Activated naive CD4-positive, alpha-beta T cell treated with anti-CD3 and anti-CD28 coated beads, Interleukin-2, amount 50 U/mL, for 24 hours (primary cell): Measurements from ENCODE around the gene SOWAHA.

ENCODE experiments used
- H3K27ac Mint-ChIP-seq: one replicate; pipeline ENCODE4 v1.8.0; 2021; ENCODE audit warnings: mild to moderate bottlenecking, mixed read lengths
- H3K27me3 Mint-ChIP-seq: one replicate; pipeline ENCODE4 v1.8.0; 2021; ENCODE audit warnings: mixed read lengths
- H3K36me3 Mint-ChIP-seq: one replicate; pipeline ENCODE4 v1.8.0; 2021; ENCODE audit warnings: mixed read lengths
- H3K4me1 Mint-ChIP-seq: one replicate; pipeline ENCODE4 v1.8.0; 2021; ENCODE audit warnings: mixed read lengths
- H3K4me3 Mint-ChIP-seq: one replicate; pipeline ENCODE4 v1.8.0; 2021; ENCODE audit warnings: mild to moderate bottlenecking, mixed read lengths
- H3K9me3 Mint-ChIP-seq: one replicate; pipeline ENCODE4 v1.8.0; 2021; ENCODE audit warnings: mixed read lengths

SOWAHA gene

DNA sequence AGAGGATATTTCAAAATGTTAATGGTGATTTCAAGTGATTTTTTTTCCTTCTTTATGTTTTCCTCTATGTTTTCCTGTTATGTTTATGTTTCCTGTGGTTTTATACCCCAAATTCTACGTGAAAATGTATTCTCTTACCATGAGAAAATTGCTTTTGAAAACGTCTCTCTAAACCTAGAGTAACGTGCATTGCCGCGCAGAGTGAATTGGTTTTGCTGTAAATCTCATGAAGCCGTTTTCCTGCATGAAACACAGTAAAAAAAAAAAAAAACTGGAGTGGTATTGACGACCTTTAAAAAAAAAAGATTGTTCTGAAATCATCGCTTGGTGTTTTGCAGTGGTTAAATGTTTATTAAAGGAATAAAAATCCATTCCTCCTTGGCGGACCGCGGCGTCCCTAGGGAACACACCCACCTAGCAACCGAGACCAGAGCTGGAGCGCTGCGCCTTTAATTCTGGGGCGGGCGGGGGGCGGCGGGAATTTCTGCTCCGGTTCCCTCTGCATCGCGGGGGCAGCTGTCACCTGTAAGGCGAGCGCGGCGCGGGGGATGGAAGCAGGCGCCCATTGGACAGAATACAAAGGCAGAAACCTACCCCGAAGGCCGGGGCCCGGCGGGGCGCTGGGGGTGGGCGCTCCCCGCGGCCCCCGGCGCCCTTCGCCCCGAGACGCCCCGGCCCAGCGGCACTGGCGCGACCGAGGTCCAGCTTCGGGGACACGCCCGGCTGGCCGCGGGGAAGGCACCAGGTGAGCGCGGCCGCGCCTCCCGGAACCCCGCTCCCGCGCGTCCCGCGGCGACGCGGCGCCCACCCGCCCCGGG, at the start of gene SOWAHA:
Gene SOWAHA (plus strand): TSS at position 522 of the 818 bp plus-strand sequence. CDS start 320 bp downstream, outside the sequence.
- peaks cover 10% of the 10 kb centered on the region for H3K4me1 Mint-ChIP-seq
- no peaks in the 10 kb centered on the region for H3K9me3 Mint-ChIP-seq
- H3K27ac Mint-ChIP-seq: peak within 1 kb of the TSS; percentile 55
- peaks cover 33% of the 10 kb centered on the region for H3K27me3 Mint-ChIP-seq
- H3K4me3 Mint-ChIP-seq: peak within 1 kb of the TSS; percentile 83
- H3K36me3 Mint-ChIP-seq: peaks cover 2% of the 10 kb centered on the region

DNA sequence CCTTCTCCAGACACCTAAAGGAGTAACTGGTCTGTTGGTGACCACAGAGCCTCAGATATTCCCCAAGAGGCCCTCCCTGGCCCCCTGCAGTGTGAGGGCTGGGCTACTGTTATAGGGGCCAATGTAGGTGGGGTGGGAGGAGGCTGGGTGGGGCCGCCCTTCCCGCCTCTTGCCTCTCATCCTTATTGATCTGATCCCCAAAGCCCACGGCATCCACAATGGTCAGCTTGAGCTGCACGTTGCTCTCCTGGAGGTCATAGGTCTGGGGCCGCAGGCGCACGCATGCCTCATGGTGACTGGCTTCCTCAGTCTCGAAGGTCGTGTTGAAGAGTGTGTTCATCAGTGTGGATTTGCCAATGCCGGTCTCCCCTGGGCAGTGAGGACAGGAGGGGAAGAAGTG, 49.1 kb upstream of the SOWAHA start:
- H3K4me3 Mint-ChIP-seq: no peak overlapping the region
- no peaks in the 10 kb centered on the region for H3K9me3 Mint-ChIP-seq
- H3K27me3 Mint-ChIP-seq: no peaks in the 10 kb centered on the region
- no peaks in the 10 kb centered on the region for H3K36me3 Mint-ChIP-seq
- H3K4me1 Mint-ChIP-seq: no peaks in the 10 kb centered on the region
- H3K27ac Mint-ChIP-seq: no peak overlapping the region

DNA sequence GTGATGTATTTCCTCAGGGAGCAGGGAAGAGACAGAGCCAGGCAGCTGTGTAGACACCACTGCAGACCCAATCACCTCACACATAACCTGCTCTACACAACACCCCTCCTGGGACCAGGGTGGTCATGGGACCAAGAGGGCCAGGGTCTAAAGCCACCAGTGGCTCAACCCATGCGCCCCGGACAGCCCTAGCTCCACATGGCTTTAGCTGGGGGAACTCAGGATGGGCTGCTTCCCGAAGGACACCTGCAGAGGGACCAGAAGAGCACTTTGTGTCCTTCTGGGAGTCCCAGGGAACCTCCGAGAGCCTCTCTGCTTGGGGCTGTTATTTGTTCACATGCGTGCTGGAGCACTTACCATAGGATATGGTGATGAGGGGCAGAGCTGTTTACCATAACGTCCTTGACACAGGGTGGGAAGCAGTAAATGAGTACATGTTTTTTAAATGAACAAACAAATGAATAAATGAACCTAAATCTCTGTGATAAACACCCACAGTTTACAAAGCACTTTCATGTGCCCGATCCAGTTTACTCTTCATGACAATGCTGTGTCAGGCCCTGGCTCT, 48.3 kb upstream of the SOWAHA start:
- H3K27me3 Mint-ChIP-seq: no peaks in the 10 kb centered on the region
- H3K36me3 Mint-ChIP-seq: no peaks in the 10 kb centered on the region
- no peaks in the 10 kb centered on the region for H3K4me1 Mint-ChIP-seq
- no peaks in the 10 kb centered on the region for H3K9me3 Mint-ChIP-seq
- no peak overlapping the region for H3K27ac Mint-ChIP-seq
- no peak overlapping the region for H3K4me3 Mint-ChIP-seq

- H3K27ac Mint-ChIP-seq: no peak overlapping the region
- no peaks in the 10 kb centered on the region for H3K9me3 Mint-ChIP-seq
- H3K36me3 Mint-ChIP-seq: no peaks in the 10 kb centered on the region
- H3K4me3 Mint-ChIP-seq: no peak overlapping the region
- no peaks in the 10 kb centered on the region for H3K4me1 Mint-ChIP-seq
- H3K27me3 Mint-ChIP-seq: no peaks in the 10 kb centered on the region
These were observed 47.6 kb upstream of the SOWAHA start for GRCh38 chr5:132765311-132766019.

- Mint-ChIP-seq H3K36me3 (no peaks in the 10 kb centered on the region), H3K27me3 (no peaks in the 10 kb centered on the region), H3K27ac (no peak overlapping the region), H3K9me3 (no peaks in the 10 kb centered on the region), H3K4me1 (no peaks in the 10 kb centered on the region), H3K4me3 (no peak overlapping the region)
These were observed 46.9 kb upstream of the SOWAHA start for GRCh38 chr5:132766020-132766805.

GRCh38 chr5:132766806-132767055, 46.4 kb upstream of the SOWAHA start:
- Mint-ChIP-seq H3K27me3 (no peaks in the 10 kb centered on the region), H3K9me3 (no peaks in the 10 kb centered on the region), H3K4me1 (no peaks in the 10 kb centered on the region), H3K4me3 (no peak overlapping the region), H3K27ac (no peak overlapping the region), H3K36me3 (no peaks in the 10 kb centered on the region)

DNA sequence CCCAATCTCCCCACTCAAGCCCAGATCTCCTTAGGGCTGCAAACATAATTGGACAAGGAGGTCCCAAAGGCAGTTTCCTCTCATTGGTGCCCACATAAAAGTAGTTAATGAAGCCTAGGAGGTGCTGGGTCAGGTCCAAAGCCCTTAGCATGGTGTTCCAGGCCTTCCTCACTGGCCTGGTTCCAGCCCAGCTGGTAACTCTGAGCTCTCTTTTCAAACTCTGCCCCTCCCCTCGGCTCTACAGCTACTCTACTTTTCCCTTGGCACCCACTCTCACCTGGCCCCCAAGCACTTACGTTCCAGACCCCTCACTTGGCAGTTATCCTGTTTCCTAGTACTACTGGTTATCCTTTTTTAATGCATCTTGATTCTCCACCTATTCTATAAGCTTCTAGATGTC, 46.0 kb upstream of the SOWAHA start:
- Mint-ChIP-seq H3K27ac (no peak overlapping the region), H3K4me1 (no peaks in the 10 kb centered on the region), H3K9me3 (no peaks in the 10 kb centered on the region), H3K4me3 (no peak overlapping the region), H3K36me3 (no peaks in the 10 kb centered on the region), H3K27me3 (no peaks in the 10 kb centered on the region)

GRCh38 chr5:132768485-132768868, 44.6 kb upstream of the SOWAHA start:
- Mint-ChIP-seq H3K27me3 (no peaks in the 10 kb centered on the region), H3K4me3 (no peak overlapping the region), H3K27ac (no peak overlapping the region), H3K9me3 (no peaks in the 10 kb centered on the region), H3K4me1 (no peaks in the 10 kb centered on the region), H3K36me3 (no peaks in the 10 kb centered on the region)

GRCh38 chr5:132770476-132771159, 42.5 kb upstream of the SOWAHA start:
- Mint-ChIP-seq H3K4me1 (peaks cover 5% of the 10 kb centered on the region), H3K9me3 (no peaks in the 10 kb centered on the region), H3K36me3 (peaks cover 1% of the 10 kb centered on the region), H3K27ac (no peak overlapping the region), H3K27me3 (no peaks in the 10 kb centered on the region), H3K4me3 (no peak overlapping the region)

- Mint-ChIP-seq H3K36me3 (peaks cover 1% of the 10 kb centered on the region), H3K4me3 (no peak overlapping the region), H3K4me1 (peaks cover 6% of the 10 kb centered on the region), H3K27me3 (peaks cover 2% of the 10 kb centered on the region), H3K9me3 (no peaks in the 10 kb centered on the region), H3K27ac (no peak overlapping the region)
These were observed 41.6 kb upstream of the SOWAHA start for GRCh38 chr5:132771503-132771998.

DNA sequence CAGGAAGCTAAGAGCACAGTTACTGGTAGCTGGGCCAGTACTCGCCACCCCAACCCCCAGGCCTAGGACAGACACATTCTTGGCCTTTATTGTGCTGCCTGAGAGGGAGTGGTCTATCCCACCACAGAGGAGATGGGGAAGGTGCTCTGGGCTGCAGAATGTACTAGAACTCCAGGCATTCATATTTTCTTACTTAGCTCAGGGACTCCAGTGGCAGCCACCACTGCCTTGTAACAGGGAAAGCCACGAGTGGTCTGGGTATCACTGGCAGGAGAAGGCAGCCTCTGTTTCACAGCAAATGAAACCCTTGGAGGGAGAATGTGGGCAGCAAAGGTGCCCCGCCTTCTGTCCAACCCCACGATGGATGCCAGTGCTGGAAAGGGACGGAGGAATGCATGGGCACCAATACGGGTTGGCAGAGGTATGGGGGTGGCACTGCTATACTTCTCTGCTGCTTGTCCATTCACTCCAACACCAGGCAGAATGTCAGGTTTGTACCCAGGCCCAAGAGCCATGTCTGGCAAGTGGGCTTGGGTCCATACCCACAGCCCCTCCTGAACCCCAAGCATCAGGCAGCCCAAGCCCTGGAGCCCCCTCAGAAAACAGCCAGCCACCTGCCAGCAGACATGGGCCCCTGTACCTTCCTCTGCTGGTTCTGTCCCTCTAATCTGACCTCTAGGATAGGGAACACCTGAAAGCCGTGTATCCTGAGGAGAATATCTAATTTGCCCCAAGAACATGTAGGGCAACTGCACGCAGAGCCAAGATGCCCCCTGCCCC, 40.6 kb upstream of the SOWAHA start:
- H3K9me3 Mint-ChIP-seq: no peaks in the 10 kb centered on the region
- peaks cover 2% of the 10 kb centered on the region for H3K27me3 Mint-ChIP-seq
- no peak overlapping the region for H3K27ac Mint-ChIP-seq
- H3K4me1 Mint-ChIP-seq: peaks cover 6% of the 10 kb centered on the region
- peaks cover 1% of the 10 kb centered on the region for H3K36me3 Mint-ChIP-seq
- H3K4me3 Mint-ChIP-seq: no peak overlapping the region

DNA sequence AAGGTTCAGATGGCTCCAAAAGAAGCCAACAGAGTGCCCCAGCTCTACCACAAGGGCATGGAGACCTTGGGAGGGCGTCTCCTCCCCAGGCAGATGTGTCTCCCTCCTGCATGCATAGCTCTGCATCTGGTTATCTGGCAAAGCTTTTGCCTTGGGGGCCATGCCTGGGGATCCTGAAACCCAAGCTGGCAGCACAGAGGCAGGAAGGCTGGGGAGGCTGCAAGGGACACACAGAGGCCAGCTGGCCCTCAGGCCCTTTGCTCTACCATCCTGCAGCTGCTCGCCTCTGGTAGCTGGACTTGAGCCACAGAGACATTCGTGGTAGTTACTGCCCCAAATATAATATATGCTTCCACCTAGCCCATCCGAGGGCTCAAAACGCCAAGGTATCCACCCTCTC, 40.0 kb upstream of the SOWAHA start:
- H3K27ac Mint-ChIP-seq: no peak overlapping the region
- peaks cover 1% of the 10 kb centered on the region for H3K36me3 Mint-ChIP-seq
- H3K27me3 Mint-ChIP-seq: peaks cover 4% of the 10 kb centered on the region

DNA sequence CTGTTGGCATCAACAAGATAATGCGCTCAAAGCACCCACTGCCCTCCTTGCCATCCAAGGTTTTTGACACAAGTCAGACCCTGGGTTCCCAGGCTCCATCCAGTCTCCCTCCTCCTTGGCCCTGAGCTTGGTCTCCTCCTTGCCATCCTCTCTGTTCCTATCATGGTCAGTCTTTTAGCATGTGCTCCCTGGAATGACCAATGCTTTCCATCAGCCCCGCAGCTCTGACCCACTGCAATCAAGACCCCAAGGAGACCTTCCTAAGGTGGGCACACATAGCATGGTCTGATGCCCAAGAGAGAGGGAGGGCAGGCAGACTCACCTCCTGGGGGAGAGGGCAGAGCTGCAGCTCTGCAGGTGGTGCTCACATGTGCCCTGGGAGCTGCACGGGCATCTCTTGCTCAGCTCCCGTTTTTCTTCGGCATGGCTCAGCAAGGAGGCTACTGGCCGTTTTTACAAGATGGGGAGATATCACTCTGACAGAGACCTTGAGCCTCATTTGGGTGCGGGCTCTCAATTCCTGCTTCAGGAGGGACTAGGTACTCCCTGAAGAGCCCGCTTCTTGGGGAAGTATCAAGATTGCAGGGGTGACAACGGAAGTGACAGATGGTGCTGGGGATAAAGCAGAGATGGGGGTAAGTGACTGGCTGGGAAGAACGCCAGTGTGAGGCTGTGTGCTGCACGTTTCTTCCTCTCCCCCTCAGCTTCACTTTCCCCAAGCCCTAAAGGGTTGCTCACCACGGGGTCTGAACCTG, 39.3 kb upstream of the SOWAHA start:
- H3K4me1 Mint-ChIP-seq: peaks cover 14% of the 10 kb centered on the region
- peaks cover 9% of the 10 kb centered on the region for H3K27me3 Mint-ChIP-seq
- H3K4me3 Mint-ChIP-seq: no peak overlapping the region
- no peaks in the 10 kb centered on the region for H3K9me3 Mint-ChIP-seq
- no peak overlapping the region for H3K27ac Mint-ChIP-seq
- peaks cover 1% of the 10 kb centered on the region for H3K36me3 Mint-ChIP-seq

More for the DNA sequence above, 40.0 kb upstream of the SOWAHA start:
- H3K4me1 Mint-ChIP-seq: peaks cover 10% of the 10 kb centered on the region
- H3K9me3 Mint-ChIP-seq: no peaks in the 10 kb centered on the region
- no peak overlapping the region for H3K4me3 Mint-ChIP-seq

- peaks cover 14% of the 10 kb centered on the region for H3K4me1 Mint-ChIP-seq
- H3K4me3 Mint-ChIP-seq: no peak overlapping the region
- peaks cover 14% of the 10 kb centered on the region for H3K27me3 Mint-ChIP-seq
- H3K36me3 Mint-ChIP-seq: peaks cover 1% of the 10 kb centered on the region
- H3K9me3 Mint-ChIP-seq: no peaks in the 10 kb centered on the region
- H3K27ac Mint-ChIP-seq: no peak overlapping the region
These were observed 38.7 kb upstream of the SOWAHA start for GRCh38 chr5:132774406-132774805.
